GM04504 (cell line): ENCODE measurements around the gene TAS1R3.

Experiments
- DNase-seq: peaks from one replicate; pipeline ENCODE4 v3.0.0-alpha.2; 2012; ENCODE audit warnings: low read depth

The TAS1R3 gene

GRCh38 chr1:1324524-1325287 is 6.4 kb upstream of the TAS1R3 start, which contains the start of the genes CPTP and INTS11:
Gene CPTP (plus strand): TSS chr1:1324802. CDS start chr1:1326911, 2,109 bp downstream.
Gene INTS11 (minus strand): TSS chr1:1324660. CDS start chr1:1324608, 52 bp downstream.
- DNase-seq, result peak; percentile 82

DNA sequence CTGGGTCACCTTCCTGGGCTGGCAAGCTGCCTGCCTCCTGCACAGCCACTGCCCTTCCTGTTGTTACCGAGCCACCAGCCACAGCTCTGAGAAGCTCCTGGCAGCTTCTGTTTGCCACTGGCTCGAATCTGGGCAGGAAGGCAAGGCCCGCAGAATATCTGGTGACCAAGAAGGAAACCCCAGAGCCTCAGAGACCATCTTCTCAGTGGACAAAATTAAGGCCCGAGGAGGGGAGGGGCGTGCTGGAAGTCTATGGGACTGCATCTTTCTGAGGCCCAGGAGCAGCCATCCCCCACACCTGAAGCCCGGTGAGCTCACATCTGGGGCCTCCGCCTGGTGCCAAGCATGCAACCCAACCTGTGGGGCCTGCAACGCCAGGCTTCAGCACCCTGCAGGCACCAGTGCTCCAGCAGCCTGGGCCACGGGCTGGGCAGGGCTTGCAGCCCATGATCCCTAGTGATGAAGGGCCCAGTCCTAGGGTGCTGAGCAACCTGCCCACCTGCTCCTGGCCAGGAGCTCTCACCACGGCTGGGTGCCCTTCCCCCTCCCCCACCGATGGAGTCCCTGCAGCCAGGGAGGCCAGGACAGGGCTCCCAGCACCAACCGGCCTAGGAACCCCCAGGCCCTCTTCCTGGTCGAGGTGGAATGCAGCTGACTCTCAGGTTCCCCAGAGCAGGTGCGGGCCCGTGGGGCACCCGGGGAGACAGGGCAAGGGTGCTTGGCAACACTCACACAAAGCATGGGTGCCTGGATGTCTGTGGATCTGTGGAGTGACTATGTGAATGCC is 5.6 kb upstream of the TAS1R3 start:
- no peak for DNase-seq

- DNase-seq, result no peak
Measured at GRCh38 chr1:1326075-1326605, 4.9 kb upstream of the TAS1R3 start.

- DNase-seq, result no peak
Measured at GRCh38 chr1:1327291-1327690, 3.8 kb upstream of the TAS1R3 start.

DNA sequence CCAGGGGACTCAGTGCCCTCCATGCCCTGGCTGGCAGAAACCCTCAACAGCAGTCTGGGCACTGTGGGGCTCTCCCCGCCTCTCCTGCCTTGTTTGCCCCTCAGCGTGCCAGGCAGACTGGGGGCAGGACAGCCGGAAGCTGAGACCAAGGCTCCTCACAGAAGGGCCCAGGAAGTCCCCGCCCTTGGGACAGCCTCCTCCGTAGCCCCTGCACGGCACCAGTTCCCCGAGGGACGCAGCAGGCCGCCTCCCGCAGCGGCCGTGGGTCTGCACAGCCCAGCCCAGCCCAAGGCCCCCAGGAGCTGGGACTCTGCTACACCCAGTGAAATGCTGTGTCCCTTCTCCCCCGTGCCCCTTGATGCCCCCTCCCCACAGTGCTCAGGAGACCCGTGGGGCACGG is 2.8 kb upstream of the TAS1R3 start:
- DNase-seq, result no peak

DNA sequence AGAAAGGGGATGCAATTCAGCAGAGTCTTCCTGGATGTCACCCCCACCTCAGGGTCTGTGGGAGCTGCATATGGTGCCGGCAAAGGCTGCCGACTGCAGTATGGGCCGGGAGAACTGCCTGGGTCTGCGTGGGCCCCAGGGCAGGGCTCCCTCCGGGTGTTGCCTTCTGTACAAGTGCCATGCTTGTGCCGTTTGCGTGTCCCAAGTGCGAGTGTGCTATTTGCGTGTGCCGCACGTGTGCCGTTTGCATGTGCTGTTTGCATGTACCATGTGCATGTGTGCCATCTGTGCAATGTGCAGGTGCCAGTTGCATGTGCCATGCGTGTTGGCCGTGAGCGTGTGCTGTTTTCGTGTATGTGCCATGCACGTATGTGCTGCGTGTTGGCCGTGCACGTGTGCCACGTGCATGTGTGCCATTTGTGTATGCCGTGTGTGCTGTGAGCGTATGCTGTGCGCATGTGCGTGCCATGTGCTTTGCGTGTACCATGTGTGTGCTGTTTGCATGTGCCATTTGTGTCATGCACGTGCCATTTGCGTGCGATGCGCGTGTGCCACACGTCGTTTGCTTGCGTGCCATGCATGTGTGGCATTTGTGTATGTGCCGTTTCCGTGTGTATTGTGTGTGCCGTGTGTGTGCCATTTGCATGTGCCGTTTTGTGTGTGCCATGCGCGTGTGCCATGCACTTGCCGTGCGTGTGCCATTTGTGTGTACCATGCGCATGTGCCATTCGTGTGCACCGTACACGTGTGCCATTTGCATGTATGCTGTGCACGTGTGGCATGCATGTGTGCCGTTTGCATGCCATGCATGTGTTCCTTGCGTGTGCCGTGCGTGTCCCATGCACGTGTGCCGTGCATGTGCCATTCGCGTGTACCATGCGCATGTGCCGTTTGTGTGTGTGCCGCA is 1.5 kb upstream of the TAS1R3 start:
- DNase-seq, result no peak

GRCh38 chr1:1330366-1331067 is 563 bp upstream of the TAS1R3 start:
- DNase-seq, result no peak

GRCh38 chr1:1332031-1332755 is 1.1 kb downstream of the TAS1R3 start:
- DNase-seq, result no peak

DNA sequence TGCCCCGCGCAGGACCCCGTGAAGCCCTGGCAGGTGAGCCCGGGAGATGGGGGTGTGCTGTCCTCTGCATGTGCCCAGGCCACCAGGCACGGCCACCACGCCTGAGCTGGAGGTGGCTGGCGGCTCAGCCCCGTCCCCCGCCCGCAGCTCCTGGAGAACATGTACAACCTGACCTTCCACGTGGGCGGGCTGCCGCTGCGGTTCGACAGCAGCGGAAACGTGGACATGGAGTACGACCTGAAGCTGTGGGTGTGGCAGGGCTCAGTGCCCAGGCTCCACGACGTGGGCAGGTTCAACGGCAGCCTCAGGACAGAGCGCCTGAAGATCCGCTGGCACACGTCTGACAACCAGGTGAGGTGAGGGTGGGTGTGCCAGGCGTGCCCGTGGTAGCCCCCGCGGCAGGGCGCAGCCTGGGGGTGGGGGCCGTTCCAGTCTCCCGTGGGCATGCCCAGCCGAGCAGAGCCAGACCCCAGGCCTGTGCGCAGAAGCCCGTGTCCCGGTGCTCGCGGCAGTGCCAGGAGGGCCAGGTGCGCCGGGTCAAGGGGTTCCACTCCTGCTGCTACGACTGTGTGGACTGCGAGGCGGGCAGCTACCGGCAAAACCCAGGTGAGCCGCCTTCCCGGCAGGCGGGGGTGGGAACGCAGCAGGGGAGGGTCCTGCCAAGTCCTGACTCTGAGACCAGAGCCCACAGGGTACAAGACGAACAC is 1.8 kb downstream of the TAS1R3 start:
- no peak for DNase-seq

- no peak for DNase-seq
Measured at GRCh38 chr1:1333551-1334241, 2.6 kb downstream of the TAS1R3 start.

DNA sequence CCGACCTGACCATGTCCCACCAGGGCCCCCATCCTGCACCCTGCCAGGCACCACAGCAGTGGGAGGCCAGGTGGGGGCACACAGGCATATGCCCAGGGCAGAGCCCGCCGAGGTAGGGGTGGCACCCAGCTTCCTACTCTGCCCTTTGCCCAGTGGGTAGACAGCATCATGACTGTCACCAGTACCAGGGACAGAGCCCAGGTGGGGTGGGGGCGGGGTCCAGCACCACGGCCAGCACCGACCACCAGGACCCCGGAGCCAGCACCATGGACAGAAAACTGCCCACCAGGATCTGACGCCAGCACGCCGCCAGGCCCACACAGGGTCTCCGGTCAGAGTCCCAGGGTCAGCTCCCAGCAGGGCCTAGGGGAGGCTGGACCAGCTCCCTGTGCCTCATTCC is 3.8 kb downstream of the TAS1R3 start:
- no peak for DNase-seq

DNA sequence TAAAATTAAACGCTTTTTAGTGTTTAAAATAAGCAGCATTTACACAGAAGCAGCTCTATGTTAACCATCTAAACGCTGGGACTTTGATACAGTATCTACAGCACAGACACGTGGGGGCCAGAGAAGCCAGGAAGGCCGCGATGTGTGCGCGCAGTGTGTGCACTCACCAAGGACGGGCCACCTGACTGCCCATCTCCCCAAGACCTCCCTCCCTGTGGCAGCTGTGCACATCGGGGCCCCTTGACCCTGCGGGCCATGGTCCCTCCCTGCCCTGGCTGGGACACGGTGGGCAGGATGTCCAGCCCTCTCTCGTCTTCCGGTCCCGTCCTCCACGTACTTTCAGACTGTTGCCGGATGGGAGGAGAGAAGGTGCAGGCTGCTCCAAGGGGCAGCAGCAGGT is 4.2 kb downstream of the TAS1R3 start:
- no peak for DNase-seq

DNA sequence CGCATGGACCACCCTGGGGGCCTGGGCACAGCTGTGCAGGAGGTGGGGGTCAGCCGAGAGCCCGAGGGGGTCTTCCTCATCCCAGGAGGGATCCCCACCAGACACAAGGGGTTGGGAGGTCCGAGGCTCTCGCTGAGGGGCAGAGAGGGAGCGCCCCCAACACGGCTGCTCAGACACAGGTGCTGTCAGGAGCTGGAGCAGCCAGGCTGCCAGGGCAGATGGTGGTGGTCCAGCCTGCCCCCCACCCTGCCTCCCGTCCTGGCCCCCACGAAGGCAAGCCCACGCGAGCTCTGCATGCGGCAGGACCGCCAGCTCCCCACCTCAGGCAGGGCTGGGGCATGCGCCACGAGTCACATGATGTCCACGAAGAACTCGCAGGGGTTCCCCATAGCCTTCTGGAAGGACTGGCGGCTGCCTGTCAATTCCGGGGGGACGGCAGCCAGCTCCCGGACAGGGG is 4.7 kb downstream of the TAS1R3 start:
- no peak for DNase-seq

DNA sequence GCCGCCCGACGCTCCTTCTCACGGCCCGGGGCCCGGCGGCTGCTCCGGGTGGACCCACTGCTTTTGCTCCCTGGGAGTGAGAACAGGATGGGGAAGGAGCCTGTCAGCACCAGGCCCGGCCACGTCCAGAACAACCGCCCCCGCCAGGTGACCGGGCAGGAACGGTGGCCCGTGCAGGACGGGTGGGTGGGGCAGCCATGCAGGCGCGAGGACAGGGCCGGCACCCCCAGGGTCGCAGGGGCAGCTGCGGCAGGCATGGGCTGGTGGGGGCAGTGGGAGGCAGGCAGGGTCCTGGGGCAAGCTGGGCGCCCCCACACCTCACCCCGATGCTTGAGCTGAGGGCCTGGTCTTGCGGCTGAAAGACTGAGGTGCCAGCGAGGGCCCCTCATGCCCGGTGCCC is 5.4 kb downstream of the TAS1R3 start:
- DNase-seq, result no peak

GRCh38 chr1:1336931-1337792 is 6.1 kb downstream of the TAS1R3 start:
- no peak for DNase-seq

DNA sequence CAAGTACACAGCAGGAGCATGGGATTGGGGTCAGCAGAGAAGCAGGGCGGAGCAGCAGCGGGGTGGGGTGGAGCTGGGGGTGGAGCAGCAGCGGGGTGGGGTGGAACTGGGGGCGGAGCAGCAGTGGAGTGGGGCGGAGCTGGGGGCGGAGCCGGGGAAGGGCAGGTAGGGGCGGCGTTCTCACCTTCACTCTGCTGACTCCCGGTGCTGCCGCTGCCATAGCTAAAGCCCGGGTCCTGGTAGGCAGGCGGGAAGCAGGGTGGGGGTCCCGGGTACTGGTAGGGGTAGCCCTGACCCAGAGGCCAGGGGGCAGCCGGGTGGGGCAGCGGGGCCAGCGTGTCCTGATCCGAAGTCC is 6.7 kb downstream of the TAS1R3 start:
- no peak for DNase-seq

- no peak for DNase-seq
Measured at GRCh38 chr1:1338278-1338677, 7.2 kb downstream of the TAS1R3 start.

- DNase-seq, result no peak
Measured at GRCh38 chr1:1340185-1340584, 9.1 kb downstream of the TAS1R3 start.
